Ascending aorta (tissue), 2 donors: ENCODE results near the gene ARMC2. TPM values are rescaled to one million over a fixed set of nuclear protein-coding genes. Genes with fewer than 3 reads are reported as not detected.
"Not testable (repeated sequence)": the region's sequence is repeated elsewhere in the genome, so short reads cannot be mapped to it uniquely, and the experiment has no call there.

ENCODE experiments used
- DNase-seq, 2 donors: peaks; one replicate each; pipeline ENCODE4 v3.0.0-alpha.2; 2019; ENCODE audit warnings: low spot score in 2 of 2
- H3K27ac ChIP-seq, 2 donors: fragments of 200-600 bp; sonication (generic); one replicate each; pipeline ENCODE4 v1.5.1; 2016 to 2017; ENCODE audit warnings: mild to moderate bottlenecking in 1 of 2
- H3K27me3 ChIP-seq: fragments of 200-600 bp; sonication (generic); one replicate; pipeline ENCODE4 v1.5.1; 2017
- H3K36me3 ChIP-seq, 2 donors: fragments of 200-600 bp; sonication (generic); one replicate each; pipeline ENCODE4 v1.5.1; 2016
- H3K4me1 ChIP-seq, 2 donors: fragments of 200-600 bp; sonication (generic); one replicate each; pipeline ENCODE4 v1.5.1; 2016 to 2017; ENCODE audit warnings: mild to moderate bottlenecking in 1 of 2
- H3K4me3 ChIP-seq, 2 donors: fragments of 200-600 bp; sonication (generic); one replicate each; pipeline ENCODE4 v1.5.1; 2016 to 2017; ENCODE audit warnings: mild to moderate bottlenecking in 1 of 2
- H3K9me3 ChIP-seq, 2 donors: fragments of 200-600 bp; sonication (generic); one replicate each; pipeline ENCODE4 v1.5.1; 2016
- intact Hi-C: fragments of 100-400 bp; cut with DNase I; formaldehyde crosslinking; loops from one replicate; pipeline ENCODE4 v1.15.1; 2023
- total RNA-seq: library from RNA; depleted of rRNA; stranded (reverse); fragments of >200 nt; gene quantifications from one replicate; pipeline ENCODE4 v1.1.0, GENCODE V29; 2016
- TF ChIP-seq, protein P1 (sequence below), 3 experiments: fragments of 200-600 bp in 2 of 3; fragments of 450-650 bp in 1 of 3; sonication (generic) in 2 of 3; IDR thresholded peaks; one replicate each; pipeline ENCODE4 v1.5.1; 2016 to 2019; ENCODE audit warnings: antibody characterized with exemption in 3 of 3, mild to moderate bottlenecking in 1 of 3, moderate library complexity in 1 of 3

Gene ARMC2
- total RNA-seq, 1 donor from 2014 or later: 0.11 TPM

- Histone ChIP-seq H3K9me3 (no peaks in the 10 kb centered on the region), H3K4me3 (no peak overlapping the region), H3K36me3 (peaks cover 6 to 15% of the 10 kb centered on the region in 2 donors), H3K27ac (peak overlapping the region; percentile 17 to 47), H3K27me3 (no peaks in the 10 kb centered on the region), H3K4me1 (peaks cover 0 to 15% of the 10 kb centered on the region in 2 donors)
- intact Hi-C loops: no loop called here
- TF ChIP-seq, protein P1, sequence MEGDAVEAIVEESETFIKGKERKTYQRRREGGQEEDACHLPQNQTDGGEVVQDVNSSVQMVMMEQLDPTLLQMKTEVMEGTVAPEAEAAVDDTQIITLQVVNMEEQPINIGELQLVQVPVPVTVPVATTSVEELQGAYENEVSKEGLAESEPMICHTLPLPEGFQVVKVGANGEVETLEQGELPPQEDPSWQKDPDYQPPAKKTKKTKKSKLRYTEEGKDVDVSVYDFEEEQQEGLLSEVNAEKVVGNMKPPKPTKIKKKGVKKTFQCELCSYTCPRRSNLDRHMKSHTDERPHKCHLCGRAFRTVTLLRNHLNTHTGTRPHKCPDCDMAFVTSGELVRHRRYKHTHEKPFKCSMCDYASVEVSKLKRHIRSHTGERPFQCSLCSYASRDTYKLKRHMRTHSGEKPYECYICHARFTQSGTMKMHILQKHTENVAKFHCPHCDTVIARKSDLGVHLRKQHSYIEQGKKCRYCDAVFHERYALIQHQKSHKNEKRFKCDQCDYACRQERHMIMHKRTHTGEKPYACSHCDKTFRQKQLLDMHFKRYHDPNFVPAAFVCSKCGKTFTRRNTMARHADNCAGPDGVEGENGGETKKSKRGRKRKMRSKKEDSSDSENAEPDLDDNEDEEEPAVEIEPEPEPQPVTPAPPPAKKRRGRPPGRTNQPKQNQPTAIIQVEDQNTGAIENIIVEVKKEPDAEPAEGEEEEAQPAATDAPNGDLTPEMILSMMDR (IDR thresholded peaks at IDR 0.05): no peak
- no peak for DNase-seq
Measured at GRCh38 chr6:108850669-108851465, 2.6 kb downstream of the ARMC2 start.

- TF ChIP-seq, protein P1 (IDR thresholded peaks at IDR 0.05): no peak
- H3K27ac ChIP-seq: no peak overlapping the region
- H3K4me1 ChIP-seq: peaks cover 0 to 15% of the 10 kb centered on the region in 2 donors
- H3K9me3 ChIP-seq: no peaks in the 10 kb centered on the region
- intact Hi-C loops: no loop called here
- DNase-seq: no peak
- no peaks in the 10 kb centered on the region for H3K27me3 ChIP-seq
- H3K4me3 ChIP-seq: no peak overlapping the region
- peaks cover 13 to 23% of the 10 kb centered on the region in 2 donors for H3K36me3 ChIP-seq
Measured at GRCh38 chr6:108851756-108852155, 3.5 kb downstream of the ARMC2 start.

- intact Hi-C loops: no loop called here
Measured at GRCh38 chr6:108853077-108853476, 4.9 kb downstream of the ARMC2 start.

GRCh38 chr6:108862479-108863191, 14.4 kb downstream of the ARMC2 start:
- intact Hi-C loops: no loop called here
- DNase-seq: no peak
- peaks cover 0 to 3% of the 10 kb centered on the region in 2 donors for H3K4me1 ChIP-seq
- no peak overlapping the region for H3K27ac ChIP-seq
- peaks cover 9 to 42% of the 10 kb centered on the region in 2 donors for H3K36me3 ChIP-seq
- TF ChIP-seq, protein P1 (IDR thresholded peaks at IDR 0.05): no peak
- H3K9me3 ChIP-seq: no peaks in the 10 kb centered on the region
- H3K4me3 ChIP-seq: no peak overlapping the region
- no peaks in the 10 kb centered on the region for H3K27me3 ChIP-seq

More at GRCh38 chr6:108853077-108853476, 4.9 kb downstream of the ARMC2 start:
- no peak for DNase-seq
- H3K4me3 ChIP-seq: no peak overlapping the region
- peaks cover 14 to 37% of the 10 kb centered on the region in 2 donors for H3K36me3 ChIP-seq
- TF ChIP-seq, protein P1 (IDR thresholded peaks at IDR 0.05): no peak
- peaks cover 0 to 15% of the 10 kb centered on the region in 2 donors for H3K4me1 ChIP-seq
- H3K27ac ChIP-seq: no peak overlapping the region
- H3K27me3 ChIP-seq: no peaks in the 10 kb centered on the region
- H3K9me3 ChIP-seq: no peaks in the 10 kb centered on the region

GRCh38 chr6:108865751-108866286, 17.6 kb downstream of the ARMC2 start:
- DNase-seq, H3K4me1 ChIP-seq, H3K4me3 ChIP-seq, intact Hi-C loops, H3K9me3 ChIP-seq, H3K27me3 ChIP-seq: not testable (repeated sequence)
- Histone ChIP-seq H3K27ac (peak overlapping the region in 1 of 2 donors; percentile 8), H3K36me3 (peaks cover 4 to 16% of the 10 kb centered on the region in 2 donors)

DNA sequence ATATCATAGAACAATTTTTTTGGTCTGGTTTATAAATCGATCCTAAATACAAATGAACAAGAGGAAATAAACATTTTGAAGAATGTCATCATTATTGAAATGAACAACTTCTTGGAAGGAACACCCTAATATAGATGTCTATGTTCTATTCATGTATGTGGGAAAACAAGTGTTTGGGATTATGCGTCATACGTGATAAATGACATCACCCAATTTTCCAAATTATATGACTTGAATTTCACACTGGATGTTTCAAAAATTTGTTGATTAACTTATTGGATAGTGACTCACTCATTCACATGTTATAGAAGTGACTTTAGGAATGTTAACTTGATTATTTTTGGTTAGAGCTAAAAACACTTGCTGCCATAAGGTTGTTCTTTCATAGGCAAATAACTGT, 18.6 kb downstream of the ARMC2 start:
- Histone ChIP-seq H3K27ac (no peak overlapping the region), H3K9me3 (no peaks in the 10 kb centered on the region), H3K36me3 (peaks cover 4 to 6% of the 10 kb centered on the region in 2 donors), H3K4me1 (peaks cover 0 to 3% of the 10 kb centered on the region in 2 donors), H3K27me3 (no peaks in the 10 kb centered on the region), H3K4me3 (no peak overlapping the region)
- intact Hi-C loops: no loop called here
- DNase-seq: no peak
- TF ChIP-seq, protein P1 (IDR thresholded peaks at IDR 0.05): no peak
